GM12878 (cell line): ENCODE measurements around the gene SECTM1.
A peak's percentile ranks its signal among the peaks of the same experiment; 100 is the strongest.

Experiments
- ATF2 ChIP-seq: IDR thresholded peaks from 2 replicates; pipeline ENCODE4 v1.6.1; 2012; ENCODE audit warnings: low read length, inconsistent platforms
- CTCF ChIP-seq, 3 experiments: IDR thresholded peaks in 2 of 3; conservative IDR thresholded peaks in 1 of 3; 2 replicates each; pipeline ENCODE4 v1.5.1; 2011; ENCODE audit warnings: low read depth in 3 of 3, low read length in 3 of 3, mild to moderate bottlenecking in 3 of 3, control low read depth in 2 of 3, moderate library complexity in 2 of 3, inconsistent platforms in 1 of 3, mixed read lengths in 1 of 3; ENCODE audit not compliant: control insufficient read depth in 2 of 3, insufficient read depth in 1 of 3; ENCODE audit errors: extremely low read depth in 1 of 3
- EED ChIP-seq: sonication (generic); IDR thresholded peaks from 2 replicates; pipeline ENCODE4 v1.6.1; 2016; ENCODE audit warnings: antibody characterized with exemption, low read depth
- MAX ChIP-seq: IDR thresholded peaks from 2 replicates; pipeline ENCODE4 v1.6.1; 2012; ENCODE audit warnings: low read depth, low read length, improper control_type of control experiment
- TCF12 ChIP-seq: IDR thresholded peaks from 2 replicates; pipeline ENCODE4 v1.6.1; 2011; ENCODE audit warnings: low read depth, mild to moderate bottlenecking, low read length

- no peak for TF ChIP-seq MAX
- TF ChIP-seq TCF12, result no peak
- no peak for TF ChIP-seq CTCF (IDR thresholded peaks at IDR 0.05 in 2 of 3, conservative IDR thresholded peaks at IDR 0.05 in 1 of 3; ENCODE audit: control insufficient read depth in 2 of 3, extremely low read depth in 1 of 3, insufficient read depth in 1 of 3, low read depth in 3 of 3, low read length in 3 of 3)
- 0 out of 2 replicates have a peak, but pooled peaks have one; percentile 16 for TF ChIP-seq EED
- TF ChIP-seq ATF2, result no peak
Measured at GRCh38 chr17:82334622-82335394, 1.2 kb upstream of the SECTM1 start.
